Hematopoietic multipotent progenitor cell (in vitro differentiated cells): ENCODE measurements around the gene TIPARP. TPM values are rescaled to one million over a fixed set of nuclear protein-coding genes. Genes with fewer than 3 reads are reported as not detected.

ENCODE experiments used
- DNase-seq, 3 donors: peaks; one replicate each; pipeline ENCODE4 v3.0.0-alpha.2; 2011 to 2015; ENCODE audit warnings: low read depth in 2 of 3, low spot score in 2 of 3
- total RNA-seq: library from RNA; depleted of rRNA; stranded (reverse); fragments of >200 nt; gene quantifications from one replicate; pipeline ENCODE4 v1.2.3, GENCODE V29; 2012

Gene TIPARP, protein sequence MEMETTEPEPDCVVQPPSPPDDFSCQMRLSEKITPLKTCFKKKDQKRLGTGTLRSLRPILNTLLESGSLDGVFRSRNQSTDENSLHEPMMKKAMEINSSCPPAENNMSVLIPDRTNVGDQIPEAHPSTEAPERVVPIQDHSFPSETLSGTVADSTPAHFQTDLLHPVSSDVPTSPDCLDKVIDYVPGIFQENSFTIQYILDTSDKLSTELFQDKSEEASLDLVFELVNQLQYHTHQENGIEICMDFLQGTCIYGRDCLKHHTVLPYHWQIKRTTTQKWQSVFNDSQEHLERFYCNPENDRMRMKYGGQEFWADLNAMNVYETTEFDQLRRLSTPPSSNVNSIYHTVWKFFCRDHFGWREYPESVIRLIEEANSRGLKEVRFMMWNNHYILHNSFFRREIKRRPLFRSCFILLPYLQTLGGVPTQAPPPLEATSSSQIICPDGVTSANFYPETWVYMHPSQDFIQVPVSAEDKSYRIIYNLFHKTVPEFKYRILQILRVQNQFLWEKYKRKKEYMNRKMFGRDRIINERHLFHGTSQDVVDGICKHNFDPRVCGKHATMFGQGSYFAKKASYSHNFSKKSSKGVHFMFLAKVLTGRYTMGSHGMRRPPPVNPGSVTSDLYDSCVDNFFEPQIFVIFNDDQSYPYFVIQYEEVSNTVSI
- 25.6 TPM for total RNA-seq

DNA sequence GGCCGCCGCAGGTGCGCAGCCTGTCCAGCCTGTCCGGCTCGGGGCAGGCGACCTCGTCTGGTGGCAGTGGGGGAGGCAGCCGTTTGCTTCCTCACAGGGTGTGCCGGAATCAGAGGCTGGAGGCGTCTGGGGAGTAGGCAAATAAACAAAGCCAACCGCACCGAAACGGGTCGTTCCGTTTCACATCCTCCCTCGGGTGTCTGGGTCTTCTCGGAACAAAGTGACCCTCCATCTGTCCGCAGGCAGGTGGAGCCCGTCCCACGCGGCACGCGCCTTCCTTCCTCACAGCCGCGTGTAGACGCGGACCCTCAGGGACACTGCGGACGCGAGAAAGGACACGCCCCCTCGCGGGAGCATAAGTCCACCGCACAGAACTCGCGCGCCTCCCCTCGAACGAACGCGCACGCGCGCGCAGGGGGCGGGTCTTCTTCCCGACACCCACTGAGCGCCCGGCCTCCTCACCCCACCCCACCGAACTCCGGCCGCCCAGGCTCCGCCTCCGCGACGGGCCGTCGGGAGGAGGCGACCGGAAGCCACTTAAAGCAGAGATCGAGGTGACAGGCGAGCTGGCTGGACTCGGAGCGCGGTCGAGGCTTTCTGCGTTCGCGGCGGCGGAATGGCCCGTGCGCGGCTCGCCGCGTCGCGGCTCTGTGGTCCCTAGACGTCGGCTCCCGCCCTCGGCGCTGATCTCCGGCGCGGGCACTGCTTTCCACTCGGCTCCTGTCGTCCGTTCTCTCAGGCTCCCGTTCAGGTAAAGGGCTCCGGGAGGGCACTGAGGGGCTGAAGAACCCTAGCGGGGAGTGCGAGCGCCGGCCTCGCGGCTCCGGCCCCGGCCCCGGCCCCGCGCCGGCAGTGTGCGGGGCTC is at the start of gene TIPARP:
Gene TIPARP, plus strand, starts transcription at position 545 of the 865 bp plus-strand sequence. CDS start 3,108 bp downstream, outside the sequence.
- peak; percentile 99 for DNase-seq

DNA sequence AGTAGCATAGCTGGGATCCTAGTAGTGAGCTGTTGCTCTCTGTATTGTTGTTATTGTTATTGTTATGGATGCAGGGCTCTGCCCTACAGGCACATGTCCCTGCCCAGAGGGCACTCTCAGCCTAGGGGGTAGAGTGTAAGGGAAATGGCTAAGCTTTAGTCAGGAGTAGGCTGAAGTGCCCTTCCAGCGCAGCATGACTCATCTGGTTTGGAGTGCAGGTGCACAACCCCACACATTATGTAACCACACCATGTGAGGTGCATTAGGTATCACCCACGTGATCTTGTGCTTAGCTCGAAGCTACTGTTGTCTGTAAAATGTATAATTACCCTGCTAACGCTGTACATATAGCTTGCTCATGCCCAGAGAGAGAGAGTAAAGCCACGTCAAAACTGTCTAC is 48.3 kb upstream of the TIPARP start:
- DNase-seq = no peak

DNA sequence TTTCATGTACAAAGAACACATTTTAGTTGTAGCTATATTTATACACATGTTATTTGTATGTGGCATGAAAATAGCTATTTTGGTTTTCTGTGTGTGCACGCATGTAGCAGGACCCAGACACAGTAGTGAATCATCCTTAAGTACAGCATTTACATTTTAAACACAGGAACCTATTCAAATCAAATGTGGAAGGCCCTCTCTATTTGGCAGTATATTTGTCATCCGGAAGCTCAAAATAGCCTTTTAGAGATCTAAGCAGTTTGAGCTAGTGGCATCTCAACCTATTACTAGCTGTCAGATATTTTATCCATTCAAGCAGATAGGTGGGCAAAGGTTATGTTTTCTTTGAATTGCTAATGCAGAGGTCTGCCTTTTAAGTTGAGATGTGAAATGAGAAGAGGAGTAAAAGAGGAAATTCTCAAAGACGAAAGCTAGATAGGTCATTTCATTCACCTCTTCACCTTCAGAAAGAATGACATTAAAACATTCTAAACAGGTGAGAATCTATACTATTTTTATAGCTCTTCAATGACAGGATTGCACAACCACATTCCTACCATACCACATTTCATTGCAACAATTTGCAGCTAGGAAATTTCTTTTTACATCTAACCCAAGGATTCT is 46.3 kb upstream of the TIPARP start:
- DNase-seq = no peak

DNA sequence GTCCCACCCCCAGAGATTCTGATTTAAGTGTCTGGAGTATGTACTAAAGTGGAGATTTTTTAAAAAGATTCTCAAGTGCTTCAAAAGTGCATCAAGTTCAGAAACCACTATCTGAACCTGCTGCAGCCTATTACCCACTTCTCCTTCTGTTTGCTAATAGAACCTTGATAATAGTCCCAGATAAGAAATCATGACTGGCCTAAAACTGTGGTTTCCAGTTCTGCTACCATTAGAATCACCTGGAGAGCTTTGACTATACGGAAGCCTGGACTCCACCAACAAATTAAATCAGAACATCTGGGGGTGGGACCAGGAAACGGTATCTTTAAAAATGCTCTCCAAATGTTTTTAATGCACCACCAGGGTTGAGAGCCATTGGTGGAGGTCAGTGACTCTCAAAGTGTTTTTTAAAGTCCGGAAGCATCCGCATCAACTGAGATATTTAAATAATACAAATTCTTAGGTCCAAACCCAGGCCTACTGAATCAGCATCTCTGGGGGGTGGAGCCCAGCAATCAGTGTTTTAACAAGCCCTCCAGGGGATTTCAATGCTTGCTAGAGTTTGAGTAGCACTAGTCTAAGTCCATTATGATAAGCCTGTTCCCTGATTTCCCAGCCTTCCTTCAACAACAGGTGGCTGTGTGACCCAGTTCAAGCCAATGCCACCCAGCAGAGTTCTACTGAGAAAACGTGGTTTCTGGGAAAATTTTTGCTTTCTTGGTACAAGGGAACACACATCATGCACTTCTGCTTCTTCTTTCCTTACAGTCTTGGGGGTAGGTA is 45.4 kb upstream of the TIPARP start:
- no peak for DNase-seq

DNA sequence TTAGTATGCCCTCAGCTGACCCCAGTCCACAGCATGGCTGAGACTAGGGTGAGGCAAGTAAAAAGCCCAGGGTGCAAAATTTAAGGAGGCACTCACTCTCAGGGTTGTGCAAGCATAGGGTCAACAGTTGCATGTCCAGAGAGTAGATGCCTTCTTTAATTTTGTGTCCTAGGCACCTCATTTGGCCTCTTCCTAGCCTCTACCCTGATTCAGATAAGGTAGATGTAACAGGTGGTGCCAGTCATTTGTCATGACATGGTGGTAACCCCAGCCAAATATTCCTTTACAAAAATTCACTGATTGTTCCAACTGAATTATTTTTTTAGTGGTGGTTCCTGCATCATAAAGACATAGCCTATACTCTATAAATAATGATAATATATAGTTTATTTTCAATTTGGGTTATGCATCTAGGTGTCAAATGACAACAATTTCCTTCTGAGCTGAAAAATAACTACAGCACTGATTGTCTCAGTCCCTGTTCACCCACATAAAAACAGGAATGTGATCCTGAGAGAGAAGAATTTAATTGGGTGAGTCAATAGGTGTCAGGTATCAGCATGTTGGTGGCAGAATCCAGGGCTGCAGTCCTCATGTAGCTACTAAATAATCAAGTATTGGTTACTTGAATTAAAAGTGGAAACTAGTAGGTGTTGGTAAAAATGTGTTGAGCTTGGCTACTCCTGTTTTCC is 44.2 kb upstream of the TIPARP start:
- DNase-seq = no peak

DNA sequence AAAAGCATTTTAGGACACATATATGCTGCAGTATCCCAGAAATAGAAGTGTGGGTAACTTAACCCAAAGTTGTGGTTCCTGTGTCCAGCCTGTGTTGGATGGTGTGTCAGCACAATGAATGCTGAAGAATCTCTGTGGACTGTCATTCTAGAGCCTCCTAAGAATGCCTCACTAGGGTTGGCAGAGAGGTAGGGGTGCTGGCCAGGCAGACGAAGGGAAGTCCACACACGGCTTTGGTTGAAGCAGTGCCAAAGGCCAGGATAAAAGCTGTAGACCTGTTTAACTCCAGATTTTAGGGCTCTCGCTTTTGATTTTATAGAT is 43.7 kb upstream of the TIPARP start:
- no peak for DNase-seq

DNA sequence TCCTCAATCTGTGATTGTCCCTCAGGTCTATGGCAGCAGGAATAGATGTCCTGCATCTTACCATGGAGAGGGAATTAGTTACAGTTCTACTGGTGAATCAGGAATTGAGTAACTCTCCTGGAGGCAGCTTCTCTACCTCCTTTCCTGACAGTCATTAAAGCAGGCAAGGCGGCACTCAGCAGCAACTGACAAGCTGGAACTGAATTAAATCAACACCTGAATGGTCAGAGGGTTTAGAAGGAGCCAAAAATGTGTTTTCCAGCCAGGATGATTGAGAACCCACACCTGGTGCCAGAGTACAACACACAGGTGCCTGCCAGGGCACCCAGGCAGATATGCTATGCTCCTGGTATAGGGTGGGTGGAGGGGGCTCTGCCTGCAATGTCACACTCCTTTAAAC is 43.1 kb upstream of the TIPARP start:
- DNase-seq = no peak

DNA sequence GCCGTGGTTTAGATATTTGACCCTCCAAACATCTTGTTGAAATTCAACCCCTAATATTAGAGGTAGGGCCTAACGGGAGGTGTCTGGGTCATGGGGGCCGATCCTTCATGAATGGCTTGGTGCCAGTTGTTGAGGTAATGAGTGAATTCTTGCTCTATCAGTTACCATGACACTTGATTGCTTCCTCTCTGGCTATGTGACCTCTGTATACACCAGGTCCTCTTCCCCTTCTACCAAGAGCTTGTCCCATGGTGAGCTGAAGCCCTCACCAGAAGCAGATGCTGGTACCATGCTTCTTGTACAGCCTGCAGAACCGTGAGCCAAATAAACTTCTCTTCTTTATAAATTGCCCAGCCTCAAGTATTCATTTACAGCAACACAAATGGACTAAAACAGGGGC is 41.8 kb upstream of the TIPARP start:
- DNase-seq = no peak

DNA sequence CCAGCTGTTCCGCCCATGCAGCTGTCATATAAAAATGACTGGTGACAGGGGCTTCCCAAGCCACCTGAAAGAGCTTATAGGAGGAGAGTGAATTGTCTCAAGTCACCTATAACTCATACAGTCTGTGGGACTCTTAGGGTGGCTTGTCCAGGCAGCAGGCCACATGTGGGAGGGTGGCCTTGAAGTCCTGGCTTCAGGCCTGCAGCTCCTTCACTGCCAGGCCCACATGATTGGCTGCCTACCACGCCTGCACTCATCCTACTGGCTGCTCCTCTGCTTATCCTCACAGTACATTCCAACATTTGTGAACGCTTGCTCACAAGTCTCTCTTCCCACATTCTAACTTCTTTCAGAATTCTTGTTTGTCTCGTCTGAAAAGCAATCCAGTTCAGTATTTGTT is 41.1 kb upstream of the TIPARP start:
- no peak for DNase-seq

DNA sequence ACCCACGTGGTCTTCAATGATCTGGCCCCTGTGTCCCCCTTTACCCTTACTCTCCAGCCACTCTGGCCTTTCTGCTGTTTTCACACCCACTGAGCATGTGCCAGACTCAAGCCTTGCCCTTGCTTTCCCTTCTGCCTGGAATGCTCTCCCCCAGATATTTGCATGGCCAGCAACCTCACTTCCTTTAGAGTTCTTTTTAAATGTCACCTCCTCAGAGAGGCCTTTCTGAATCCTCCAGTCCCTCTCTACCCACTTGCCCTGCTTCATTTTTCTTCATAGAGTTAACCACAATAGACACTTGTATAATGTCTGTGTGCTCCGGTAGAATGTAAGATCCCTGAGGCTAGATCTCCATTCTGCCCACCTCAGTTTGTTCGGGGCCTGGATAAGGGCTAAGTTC is 39.4 kb upstream of the TIPARP start:
- DNase-seq = no peak

DNA sequence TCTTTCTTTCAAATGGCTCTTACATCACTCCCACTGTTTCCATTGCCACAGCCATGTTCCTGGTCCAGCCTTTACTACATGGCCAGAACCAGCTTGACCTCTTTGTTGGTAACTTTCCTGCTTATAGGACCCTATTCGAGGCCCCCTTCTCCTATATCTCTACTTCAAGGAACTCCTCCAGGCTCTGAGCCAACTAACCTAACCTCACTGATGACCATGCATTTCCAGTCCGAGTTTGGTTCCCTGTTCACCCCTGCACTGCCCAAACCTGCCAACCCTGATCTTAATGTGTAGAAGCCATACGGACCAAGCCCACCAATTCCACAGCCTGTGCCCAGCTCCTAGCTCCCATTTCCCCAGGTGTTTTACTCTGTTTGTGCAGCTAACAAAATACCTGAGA is 38.4 kb upstream of the TIPARP start:
- peak in 1 of 3 donors; percentile 45 for DNase-seq

DNA sequence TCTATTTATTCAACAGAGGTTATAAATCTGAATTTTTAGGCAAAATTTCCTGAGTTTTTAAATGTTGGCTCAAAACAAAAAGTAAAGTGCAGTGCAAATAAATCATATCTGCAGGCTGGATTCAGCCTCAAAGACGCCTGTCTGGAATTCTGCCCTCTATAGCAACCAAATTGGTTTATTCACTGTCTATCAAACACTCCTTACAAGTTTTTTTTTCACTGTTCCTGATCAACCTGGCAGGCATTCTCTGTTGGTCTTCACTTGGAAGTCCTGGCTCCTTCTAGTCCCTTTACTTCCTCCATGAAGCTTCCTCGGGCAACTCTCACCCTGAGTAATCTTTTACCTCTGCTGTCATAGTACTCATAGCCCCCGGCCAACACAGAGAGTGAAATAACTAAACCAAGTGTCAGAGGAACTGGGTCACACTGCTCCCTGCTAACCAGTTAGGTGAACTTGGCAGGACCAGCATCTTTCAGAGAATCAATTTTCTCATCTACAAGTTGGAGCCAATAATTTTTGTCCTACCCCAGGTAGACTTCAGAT is 36.8 kb upstream of the TIPARP start:
- no peak for DNase-seq

DNA sequence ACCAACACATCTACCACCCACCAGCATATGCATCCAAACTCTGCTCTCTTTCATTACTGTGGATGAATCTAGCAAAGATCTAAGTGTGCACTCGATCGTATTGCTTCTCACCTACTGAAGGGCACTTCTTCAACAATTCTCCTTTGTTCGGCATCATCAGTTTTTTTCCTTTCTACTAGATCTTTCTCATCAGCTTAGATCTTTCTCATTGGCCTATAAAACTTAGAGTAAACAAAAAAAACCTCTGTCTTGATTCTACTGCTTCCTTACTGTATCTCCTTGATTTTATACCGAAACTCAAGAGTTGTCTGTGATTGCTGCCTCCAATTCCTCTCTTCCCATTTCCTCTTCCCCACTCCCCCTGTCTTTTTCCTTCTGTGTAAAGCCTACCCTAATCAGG is 36.1 kb upstream of the TIPARP start:
- no peak for DNase-seq

DNA sequence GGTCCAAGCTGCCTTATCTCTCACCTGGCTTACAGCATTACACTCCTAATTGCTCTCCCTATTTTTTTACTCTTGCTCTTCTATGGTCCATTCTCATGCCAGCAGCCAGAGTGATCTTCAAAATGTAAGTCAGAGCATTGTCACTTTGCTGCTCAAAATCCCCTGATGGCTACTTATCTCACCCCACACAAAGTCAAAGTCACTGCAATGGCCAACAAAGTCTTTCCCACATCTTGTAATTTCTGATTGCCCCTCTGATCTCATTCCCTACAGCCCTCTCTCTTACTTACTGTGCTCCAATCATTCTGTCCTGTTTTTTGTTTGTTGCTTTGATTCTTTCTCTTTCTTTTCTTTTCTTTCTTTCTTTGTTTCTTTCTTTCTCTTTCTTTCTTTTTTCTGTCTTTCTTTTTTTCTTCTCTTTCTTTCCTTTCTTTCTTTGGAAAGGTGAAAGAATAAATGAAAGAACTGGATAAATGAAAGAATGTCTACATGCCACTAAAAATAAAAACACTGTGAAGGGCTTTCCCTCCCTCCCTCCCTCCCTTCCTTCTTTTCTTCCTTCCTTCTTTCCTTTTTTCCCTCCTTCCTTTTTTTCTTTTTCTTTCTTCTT is 34.9 kb upstream of the TIPARP start:
- DNase-seq = no peak

DNA sequence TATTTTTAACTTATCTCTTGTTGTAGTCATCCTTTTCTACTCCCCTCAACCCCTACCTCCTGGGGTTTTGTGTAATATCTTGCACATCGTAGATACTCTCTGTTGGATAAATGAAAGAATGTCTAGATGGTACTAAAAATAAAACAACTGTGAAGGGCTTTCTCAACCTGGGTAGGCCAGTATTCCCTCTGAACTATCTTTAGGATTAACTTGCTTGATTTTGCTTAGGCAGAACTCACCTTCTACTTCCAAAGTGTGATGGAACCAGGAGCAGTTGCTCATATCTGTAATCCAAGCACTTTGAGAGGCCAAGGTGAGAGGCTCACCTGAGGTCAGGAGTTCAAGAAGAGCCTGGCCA is 32.8 kb upstream of the TIPARP start:
- DNase-seq = no peak

DNA sequence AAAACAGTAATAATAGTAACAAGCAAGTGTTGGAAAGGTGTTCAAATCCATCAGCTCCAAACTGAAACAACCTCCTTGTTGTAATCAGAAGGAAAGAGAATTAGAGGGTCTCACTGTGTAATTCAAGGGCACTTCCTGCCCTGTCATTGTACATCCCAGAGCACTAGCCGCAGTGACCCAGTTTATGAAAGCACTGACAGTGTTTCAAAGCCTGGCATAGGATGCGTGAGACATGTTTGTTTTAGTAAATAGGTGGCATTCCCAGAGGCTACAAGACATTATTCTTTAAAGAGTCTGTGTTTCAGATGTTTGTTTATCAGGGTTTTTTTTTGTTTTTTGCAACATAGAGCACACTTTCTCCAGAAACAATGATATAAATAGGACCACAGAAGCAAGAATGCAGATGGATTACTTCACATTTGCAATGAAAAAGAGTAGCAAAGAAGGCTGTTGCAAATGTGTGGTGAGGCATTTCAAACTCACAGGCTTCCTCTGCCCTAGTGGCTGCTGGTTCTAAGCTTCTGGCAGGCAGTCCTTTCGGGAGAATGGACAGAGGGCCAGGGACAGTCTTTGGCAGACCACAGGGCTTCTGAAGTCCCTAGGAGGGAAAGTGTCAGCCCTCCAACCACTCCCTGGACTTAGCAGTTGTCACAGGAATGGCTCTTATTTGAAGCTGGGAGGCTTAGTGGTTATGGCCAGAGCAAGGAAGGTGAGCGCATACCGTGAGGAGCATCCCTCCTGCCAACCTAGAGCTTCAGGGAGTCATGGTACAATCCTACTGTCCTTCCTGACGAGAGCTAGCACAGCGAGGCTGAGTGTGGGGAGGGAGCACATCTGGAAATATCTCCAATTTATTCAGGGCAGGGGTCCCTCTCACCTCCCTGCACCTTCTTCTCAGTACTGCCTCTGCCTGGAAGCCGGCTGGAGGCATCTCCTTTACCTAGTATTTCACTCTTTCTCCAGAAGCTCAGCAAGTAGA is 31.4 kb upstream of the TIPARP start:
- no peak for DNase-seq

DNA sequence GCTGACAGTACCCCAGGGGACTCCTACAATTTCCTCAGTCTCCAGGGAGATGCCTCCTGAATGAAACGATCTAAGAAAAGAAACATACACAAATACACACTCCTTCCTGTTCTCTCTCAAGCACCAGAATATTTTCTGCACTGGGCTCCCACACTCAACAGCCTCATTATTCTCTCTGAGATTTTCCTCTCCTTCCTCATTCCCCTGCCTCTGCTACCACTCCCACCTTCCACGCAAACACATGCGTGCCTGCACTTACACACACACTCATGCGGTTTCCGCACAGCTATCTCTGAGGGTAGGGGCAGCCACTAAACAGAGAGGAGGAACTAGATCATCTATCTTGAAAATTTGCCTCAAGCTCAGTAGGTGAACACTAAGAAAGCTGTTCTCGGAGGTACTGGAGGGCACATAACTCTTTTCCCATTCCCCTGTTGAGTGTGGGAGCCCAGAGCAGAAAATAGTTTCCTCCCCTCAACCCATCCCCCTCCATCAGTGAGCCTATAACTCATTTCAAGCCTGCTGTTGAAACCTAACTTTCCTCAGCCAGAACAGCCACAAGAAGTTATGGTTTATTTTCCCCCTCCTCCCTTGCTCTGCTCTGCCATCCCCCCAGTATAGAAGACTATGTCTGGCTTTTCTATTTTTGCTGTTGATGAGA is 30.5 kb upstream of the TIPARP start:
- peak in 2 of 3 donors; percentile 86 to 88 for DNase-seq
